OCI-LY1 (cell line): ENCODE measurements around the gene ZBTB1.

Experiments
- H2AFZ ChIP-seq: fragments of 200-600 bp; sonication (generic), shearing (Covaris generic); 2 replicates; pipeline ENCODE4 v1.6.0; 2014; ENCODE audit warnings: antibody characterized with exemption, mild to moderate bottlenecking, low read length
- H3F3A ChIP-seq: fragments of 200-600 bp; sonication (generic), shearing (Covaris generic); 2 replicates; pipeline ENCODE4 v1.6.0; 2014; ENCODE audit warnings: mild to moderate bottlenecking, antibody characterized with exemption, low read length, moderate library complexity; ENCODE audit not compliant: insufficient read depth
- H3K27ac ChIP-seq: fragments of 200-600 bp; sonication (generic); 2 replicates; pipeline ENCODE4 v1.5.1; 2014; ENCODE audit warnings: low read length, mixed run types, mild to moderate bottlenecking, low read depth; ENCODE audit not compliant: poor library complexity, severe bottlenecking
- H3K27me3 ChIP-seq: fragments of 200-600 bp; sonication (generic); 2 replicates; pipeline ENCODE4 v1.6.0; 2014; ENCODE audit warnings: antibody characterized with exemption, mild to moderate bottlenecking, low read length, moderate library complexity; ENCODE audit not compliant: insufficient read depth
- H3K36me3 ChIP-seq: fragments of 200-600 bp; sonication (generic); 2 replicates; pipeline ENCODE4 v1.6.1; 2014; ENCODE audit warnings: mild to moderate bottlenecking, antibody characterized with exemption, low read length, moderate library complexity, mixed read lengths; ENCODE audit not compliant: insufficient read depth
- H3K4me1 ChIP-seq: fragments of 200-600 bp; sonication (generic); 2 replicates; pipeline ENCODE4 v1.5.1; 2014; ENCODE audit warnings: mild to moderate bottlenecking, low read length, moderate library complexity; ENCODE audit not compliant: insufficient read depth, severe bottlenecking
- H3K4me2 ChIP-seq: fragments of 200-600 bp; sonication (generic), shearing (Covaris generic); 2 replicates; pipeline ENCODE4 v1.6.1; 2014; ENCODE audit warnings: low read length
- H3K4me3 ChIP-seq: fragments of 200-600 bp; sonication (generic); 2 replicates; pipeline ENCODE4 v1.5.1; 2014; ENCODE audit warnings: low read length, low read depth, mild to moderate bottlenecking, mixed read lengths; ENCODE audit not compliant: poor library complexity, severe bottlenecking
- H3K79me2 ChIP-seq: fragments of 200-600 bp; shearing (Covaris generic); 2 replicates; pipeline ENCODE4 v1.6.1; 2016; ENCODE audit warnings: mixed run types, low read length, mixed read lengths; ENCODE audit not compliant: insufficient read depth
- H3K9ac ChIP-seq: fragments of 200-600 bp; sonication (generic), shearing (Covaris generic); 2 replicates; pipeline ENCODE4 v1.6.1; 2014; ENCODE audit warnings: mild to moderate bottlenecking, low read length, mixed read lengths
- H3K9me2 ChIP-seq: fragments of 200-600 bp; sonication (generic), shearing (Covaris generic); 2 replicates; pipeline ENCODE4 v1.6.1; 2014; ENCODE audit warnings: low read depth, mild to moderate bottlenecking, low read length, mixed read lengths
- H3K9me3 ChIP-seq: fragments of 200-600 bp; shearing (Covaris generic); 2 replicates; pipeline ENCODE4 v1.6.1; 2014; ENCODE audit warnings: low read length, mixed read lengths
- H4K20me1 ChIP-seq: fragments of 200-600 bp; sonication (generic), shearing (Covaris generic); 2 replicates; pipeline ENCODE4 v1.6.0; 2016; ENCODE audit warnings: mild to moderate bottlenecking, low read length; ENCODE audit not compliant: insufficient read depth
- CTCF ChIP-seq: fragments of 200-600 bp; sonication (generic), shearing (Covaris generic); IDR thresholded peaks from 2 replicates; pipeline ENCODE4 v1.5.1; 2017; ENCODE audit warnings: mild to moderate bottlenecking, antibody characterized with exemption, low read length, moderate library complexity, mixed read lengths
- EZH2 ChIP-seq: fragments of 200-600 bp; sonication (generic), shearing (Covaris generic); IDR thresholded peaks from 2 replicates; pipeline ENCODE4 v1.8.0; 2017; ENCODE audit warnings: borderline replicate concordance, mixed run types, mild to moderate bottlenecking, antibody characterized with exemption, low read length, moderate library complexity, mixed read lengths

Gene ZBTB1

GRCh38 chr14:64531567-64531966 lies 27.0 kb downstream of the ZBTB1 start:
- Histone ChIP-seq H4K20me1 (no peaks in the 10 kb centered on the region; the same call in 1 of the 2 replicates), H3K27ac (no peak overlapping the region), H2AFZ (no peak overlapping the region), H3K4me3 (no peak overlapping the region), H3K9me3 (no peaks in the 10 kb centered on the region), H3K79me2 (no peaks in the 10 kb centered on the region), H3K9ac (no peak overlapping the region), H3K4me2 (no peak overlapping the region), H3K27me3 (no peaks in the 10 kb centered on the region), H3K36me3 (no peaks in the 10 kb centered on the region), H3F3A (no peaks in the 10 kb centered on the region), H3K9me2 (no peaks in the 10 kb centered on the region), H3K4me1 (no peaks in the 10 kb centered on the region)
- TF ChIP-seq CTCF (no peak), EZH2 (no peak)

GRCh38 chr14:64536488-64537245 lies 32.1 kb downstream of the ZBTB1 start:
- no peaks in the 10 kb centered on the region for H3K79me2 ChIP-seq
- no peak overlapping the region for H2AFZ ChIP-seq
- peaks cover 3% of the 10 kb centered on the region; the same call in 1 of the 2 replicates for H3K9me3 ChIP-seq
- H3F3A ChIP-seq, result no peaks in the 10 kb centered on the region
- H3K4me2 ChIP-seq, result no peak overlapping the region
- H3K9ac ChIP-seq, result no peak overlapping the region
- H3K27ac ChIP-seq, result no peak overlapping the region
- H3K36me3 ChIP-seq, result no peaks in the 10 kb centered on the region
- TF ChIP-seq CTCF, result no peak
- TF ChIP-seq EZH2, result no peak
- no peak overlapping the region for H3K4me3 ChIP-seq
- H3K9me2 ChIP-seq, result no peaks in the 10 kb centered on the region
- no peaks in the 10 kb centered on the region; the same call in 1 of the 2 replicates for H4K20me1 ChIP-seq
- no peaks in the 10 kb centered on the region for H3K27me3 ChIP-seq
- peaks cover 11% of the 10 kb centered on the region for H3K4me1 ChIP-seq

GRCh38 chr14:64540208-64541202 lies 35.9 kb downstream of the ZBTB1 start, which contains the start of gene HSPA2:
TSS of gene HSPA2 (plus strand) at chr14:64540741. CDS start at chr14:64540850, 109 bp downstream.
- TF ChIP-seq EZH2 (no peak), CTCF (peak; percentile 69)

More at GRCh38 chr14:64540208-64541202, 35.9 kb downstream of the ZBTB1 start, which contains the start of gene HSPA2:
- peak within 1 kb of the TSS; percentile 28 for H3K27ac ChIP-seq
- no peaks in the 10 kb centered on the region for H3K9me2 ChIP-seq
- peak within 1 kb of the TSS; percentile 78 for H3K4me3 ChIP-seq
- peak within 1 kb of the TSS; percentile 80 for H3K4me2 ChIP-seq
- peaks cover 5% of the 10 kb centered on the region; the same call in 1 of the 2 replicates for H3K9me3 ChIP-seq
- peak within 1 kb of the TSS; percentile 95 for H2AFZ ChIP-seq
- H3F3A ChIP-seq, result no peaks in the 10 kb centered on the region
- H3K4me1 ChIP-seq, result peaks cover 11% of the 10 kb centered on the region
- peak within 1 kb of the TSS; percentile 77 for H3K9ac ChIP-seq
- no peaks in the 10 kb centered on the region for H3K79me2 ChIP-seq
- no peaks in the 10 kb centered on the region for H3K27me3 ChIP-seq
- H3K36me3 ChIP-seq, result no peaks in the 10 kb centered on the region
- H4K20me1 ChIP-seq, result no peaks in the 10 kb centered on the region
